Activated CD4-positive, alpha-beta memory T cell treated with anti-CD3 and anti-CD28 coated beads for 36 hours (primary cell): ENCODE data around the gene NEDD8. TPM values are rescaled to one million over a fixed set of nuclear protein-coding genes. Genes with fewer than 3 reads are reported as not detected.
"Not testable (repeated sequence)": the region's sequence is repeated elsewhere in the genome, so short reads cannot be mapped to it uniquely, and the experiment has no call there.

Experiments
- CTCF ChIA-PET: fragments of 350-600 bp; sonication (Branson Sonifier 250); formaldehyde crosslinking; loops from one replicate; lab custom pipeline; 2021; ENCODE audit warnings: antibody characterized with exemption, inconsistent platforms; lab: Charles Lee
- POLR2A ChIA-PET: fragments of 350-600 bp; sonication (Branson Sonifier 250); formaldehyde crosslinking; loops from one replicate; lab custom pipeline; 2021; ENCODE audit warnings: antibody characterized with exemption; lab: Charles Lee
- DNase-seq: peaks from one replicate; pipeline ENCODE4 v3.0.0-alpha.2; 2020
- H3K27ac Mint-ChIP-seq: one replicate; pipeline ENCODE4 v1.8.0; 2021; ENCODE audit warnings: mixed read lengths
- H3K27me3 Mint-ChIP-seq: one replicate; pipeline ENCODE4 v1.8.0; 2021; ENCODE audit warnings: mixed read lengths
- H3K36me3 Mint-ChIP-seq: one replicate; pipeline ENCODE4 v1.8.0; 2021; ENCODE audit warnings: mixed read lengths
- H3K4me1 Mint-ChIP-seq: one replicate; pipeline ENCODE4 v1.8.0; 2021; ENCODE audit warnings: low read depth, mixed read lengths
- H3K4me3 Mint-ChIP-seq: one replicate; pipeline ENCODE4 v1.8.0; 2021; ENCODE audit warnings: mild to moderate bottlenecking, mixed read lengths
- H3K9me3 Mint-ChIP-seq: one replicate; pipeline ENCODE4 v1.8.0; 2021; ENCODE audit warnings: mixed read lengths
- intact Hi-C: fragments of 100-400 bp; cut with micrococcal nuclease; formaldehyde crosslinking; loops from one replicate; pipeline ENCODE4 v1.15.1; 2023
- total RNA-seq, 2 experiments: library from RNA; stranded (reverse); gene quantifications; one replicate each; pipeline ENCODE4 v1.2.3, GENCODE V29; 2021

Gene NEDD8
- total RNA-seq, 2 experiments from 2014 or later, result 202 to 213 TPM

- ChIA-PET POLR2A (interaction anchor here (1.7 kb wide), 1 partner anchor 24 kb away, joined by 7 read pairs; the partner anchor contains the start of gene TM9SF1), CTCF (interaction anchor here (0.5 to 1.9 kb wide), 9 partner anchors 9 to 218 kb away, joined by 3 to 9 read pairs (median 4); partner anchors contain the start of genes CIDEB, RABGGTA and TINF2)
- H3K27ac Mint-ChIP-seq, result no peak overlapping the region
- no peak for DNase-seq
- intact Hi-C loops, result no loop called here
- H3K27me3 Mint-ChIP-seq, result no peaks in the 10 kb centered on the region
- H3K4me1 Mint-ChIP-seq, result peaks cover 17% of the 10 kb centered on the region
- no peaks in the 10 kb centered on the region for H3K9me3 Mint-ChIP-seq
- H3K4me3 Mint-ChIP-seq, result no peak overlapping the region
- H3K36me3 Mint-ChIP-seq, result peaks cover 7% of the 10 kb centered on the region
Measured at GRCh38 chr14:24219521-24219920, 12.6 kb downstream of the NEDD8 start.

DNA sequence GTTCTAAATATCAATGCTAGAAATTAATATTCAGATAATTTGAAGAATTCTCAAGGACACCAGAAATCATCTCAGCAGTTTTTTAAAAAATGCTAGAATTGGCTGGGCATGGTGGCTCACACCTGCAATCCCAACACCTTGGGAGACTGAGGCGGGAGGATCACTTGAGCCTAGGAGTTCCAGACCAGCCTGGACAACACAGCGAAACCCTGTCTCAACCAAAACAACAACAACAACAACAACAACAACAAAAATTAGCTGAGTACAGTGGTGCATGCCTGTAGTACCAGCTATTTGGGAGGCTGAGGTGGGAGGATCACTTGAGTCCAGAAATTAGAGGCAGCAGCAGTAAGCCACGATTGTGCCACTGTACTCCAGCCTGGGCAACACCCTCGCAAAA, 13.1 kb downstream of the NEDD8 start:
- Mint-ChIP-seq H3K27ac (no peak overlapping the region), H3K27me3 (no peaks in the 10 kb centered on the region), H3K4me1 (peaks cover 20% of the 10 kb centered on the region), H3K4me3 (no peak overlapping the region), H3K36me3 (peaks cover 5% of the 10 kb centered on the region), H3K9me3 (no peaks in the 10 kb centered on the region)
- intact Hi-C loops, result no loop called here
- ChIA-PET POLR2A (interaction anchor here (1.7 kb wide), 1 partner anchor 24 kb away, joined by 7 read pairs; the partner anchor contains the start of gene TM9SF1), CTCF (interaction anchor here (1.1 to 1.9 kb wide), 6 partner anchors 9 to 89 kb away, joined by 3 to 9 read pairs (median 6); partner anchors contain the start of genes CIDEB, RABGGTA and TINF2)
- no peak for DNase-seq

- CTCF ChIA-PET, result interaction anchor here (0.9 to 4.6 kb wide), 5 partner anchors 8 to 91 kb away, joined by 3 to 39 read pairs (median 21); partner anchors contain the start of genes CIDEB, DHRS1, NOP9 and TINF2
- not testable (repeated sequence) for DNase-seq, H3K27ac Mint-ChIP-seq, H3K4me3 Mint-ChIP-seq, H3K9me3 Mint-ChIP-seq, H3K27me3 Mint-ChIP-seq
- POLR2A ChIA-PET, result interaction anchor here (1.6 to 2.6 kb wide), 2 partner anchors 21 to 56 kb away, joined by 4 to 20 read pairs; partner anchors contain the start of genes IRF9 and TM9SF1
- intact Hi-C loops, result loop anchor here (1.0 kb wide), 1 partner anchor 80 kb away; no protein-coding TSS in a partner anchor
- Mint-ChIP-seq H3K4me1 (peaks cover 35% of the 10 kb centered on the region), H3K36me3 (peaks cover 13% of the 10 kb centered on the region)
Measured at GRCh38 chr14:24216876-24217275, 15.3 kb downstream of the NEDD8 start.

DNA sequence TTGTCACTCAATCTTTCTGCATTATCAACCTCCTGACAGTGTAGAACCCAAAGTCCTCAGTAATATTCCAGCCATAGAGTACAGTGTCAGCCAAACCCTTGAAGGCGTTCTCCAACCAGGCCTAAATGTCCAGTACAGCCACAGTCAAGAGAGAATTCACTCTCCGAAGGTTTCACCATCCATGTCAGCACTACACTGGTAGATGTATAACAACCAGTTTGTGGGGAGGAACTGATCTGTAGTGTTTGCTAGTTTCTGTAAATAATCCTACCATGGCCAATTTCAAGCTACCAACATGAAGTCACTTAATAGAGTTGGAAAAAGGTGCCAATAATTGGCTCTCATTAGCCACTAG, 15.8 kb downstream of the NEDD8 start:
- ChIA-PET CTCF (interaction anchor here (0.9 to 4.6 kb wide), 18 partner anchors 8 to 220 kb away, joined by 3 to 39 read pairs (median 6); partner anchors contain the start of genes CIDEB, DHRS1, IRF9 and LTB4R), POLR2A (interaction anchor here (0.6 to 2.6 kb wide), 12 partner anchors 8 to 94 kb away, joined by 3 to 20 read pairs (median 4); partner anchors contain the start of genes DHRS1, GMPR2, IRF9 and LTB4R2)
- Mint-ChIP-seq H3K4me1 (peaks cover 41% of the 10 kb centered on the region), H3K36me3 (peaks cover 18% of the 10 kb centered on the region), H3K27ac (peak overlapping the region; percentile 94), H3K9me3 (no peaks in the 10 kb centered on the region), H3K4me3 (peak overlapping the region; percentile 84), H3K27me3 (no peaks in the 10 kb centered on the region)
- intact Hi-C loops, result loop anchor here (1.0 kb wide), 1 partner anchor 81 kb away; no protein-coding TSS in a partner anchor
- no peak for DNase-seq

DNA sequence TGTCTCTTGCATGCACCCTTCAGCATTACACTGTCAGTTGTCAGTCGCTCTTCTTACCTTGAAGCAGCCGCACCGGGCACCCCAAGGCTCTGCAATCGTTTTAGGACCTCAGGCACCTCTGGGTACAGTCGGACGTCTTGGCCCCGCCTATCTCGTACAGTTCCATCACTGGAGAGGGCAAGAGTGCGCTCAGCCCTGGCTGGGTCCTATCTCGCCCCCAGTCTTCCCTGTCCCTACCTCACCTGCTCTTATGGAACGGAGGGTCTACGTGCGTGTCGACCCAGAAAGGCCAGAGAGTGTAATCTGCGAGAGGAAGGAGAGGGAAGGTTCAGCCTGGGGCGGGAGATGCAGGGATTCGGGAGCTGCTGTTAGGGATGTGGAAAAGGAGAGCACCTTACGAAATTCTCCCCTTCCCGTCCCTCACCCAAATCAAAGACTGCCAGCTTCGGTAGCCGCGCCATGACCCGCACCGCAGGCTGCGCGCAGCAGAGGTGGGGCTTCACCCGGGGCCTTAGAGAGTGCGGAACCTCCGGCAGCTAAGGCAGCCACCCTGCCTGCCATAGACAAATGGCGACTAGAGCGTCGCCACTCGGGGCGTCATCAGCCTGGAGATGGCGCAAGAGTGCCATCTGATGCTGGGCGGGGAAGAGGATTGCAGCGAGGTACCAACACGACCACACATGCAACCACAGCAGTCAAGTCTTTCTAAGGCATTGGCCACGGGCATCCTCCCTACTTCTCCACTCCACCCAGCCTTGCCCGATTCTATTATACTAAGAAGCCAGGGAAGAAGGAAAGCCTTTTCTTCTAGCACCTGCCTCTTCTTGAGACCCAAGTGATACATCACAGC, 16.4 kb downstream of the NEDD8 start, which contains the start of gene MDP1:
MDP1 (minus strand) TSS at position 572 of the 850 bp plus-strand sequence; CDS start at position 461, 111 bp downstream.
- ChIA-PET CTCF (interaction anchor here (0.7 to 4.6 kb wide), 27 partner anchors 8 to 220 kb away, joined by 3 to 39 read pairs (median 4); partner anchors contain the start of genes CIDEB, DCAF11, DHRS1 and IRF9), POLR2A (interaction anchor here (0.6 to 2.6 kb wide), 16 partner anchors 8 to 110 kb away, joined by 3 to 20 read pairs (median 4); partner anchors contain the start of genes CIDEB, DHRS1, GMPR2 and IPO4)
- peak; percentile 92 for DNase-seq
- H3K4me1 Mint-ChIP-seq, result peaks cover 41% of the 10 kb centered on the region
- H3K27ac Mint-ChIP-seq, result peak within 1 kb of the TSS; percentile 94
- H3K9me3 Mint-ChIP-seq, result no peaks in the 10 kb centered on the region
- peak within 1 kb of the TSS; percentile 84 for H3K4me3 Mint-ChIP-seq
- peaks cover 21% of the 10 kb centered on the region for H3K36me3 Mint-ChIP-seq
- no peaks in the 10 kb centered on the region for H3K27me3 Mint-ChIP-seq
- intact Hi-C loops, result loop anchor here (1.0 kb wide), 1 partner anchor 82 kb away; no protein-coding TSS in a partner anchor

DNA sequence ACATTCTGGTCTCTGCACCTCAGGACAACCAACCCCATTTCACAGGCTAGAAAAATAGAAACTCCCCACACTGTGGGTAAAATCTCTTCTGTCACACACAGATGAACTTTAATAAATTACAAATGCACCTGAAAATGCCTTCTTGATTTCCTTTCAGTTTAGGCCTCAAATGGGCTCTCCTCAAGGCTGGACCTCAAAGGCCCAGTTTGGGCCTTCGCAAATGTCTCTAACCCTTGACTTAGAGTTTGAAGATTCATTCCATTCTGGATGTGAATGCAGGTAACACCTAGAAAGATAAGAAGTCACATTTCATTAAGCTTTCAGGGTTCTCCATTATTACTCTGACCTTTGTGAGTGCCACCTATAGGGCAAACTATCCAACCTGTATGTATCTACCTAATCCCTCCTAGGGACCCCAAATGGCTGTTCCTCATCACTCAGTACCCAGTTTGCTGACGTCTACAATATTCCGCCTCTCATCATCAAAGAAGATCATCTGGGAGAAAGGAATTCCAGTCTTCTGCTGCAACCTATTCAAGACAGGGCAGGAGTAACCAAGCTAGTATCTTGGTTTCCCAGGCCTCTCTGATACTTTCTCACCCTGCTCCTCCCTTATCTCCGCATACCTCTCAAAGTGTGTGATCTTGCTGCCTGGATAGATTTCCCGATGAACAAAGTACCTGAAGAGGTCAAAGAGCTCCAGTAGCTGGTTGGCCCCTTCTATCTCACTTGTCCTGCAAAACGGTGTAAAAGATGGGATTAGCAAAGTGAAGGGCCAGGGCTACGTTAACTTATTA, 18.1 kb downstream of the NEDD8 start:
- peak overlapping the region; percentile 84 for H3K4me3 Mint-ChIP-seq
- peaks cover 36% of the 10 kb centered on the region for H3K36me3 Mint-ChIP-seq
- no peaks in the 10 kb centered on the region for H3K9me3 Mint-ChIP-seq
- peak overlapping the region; percentile 95 for H3K27ac Mint-ChIP-seq
- no peaks in the 10 kb centered on the region for H3K27me3 Mint-ChIP-seq
- CTCF ChIA-PET, result interaction anchor here (0.6 to 4.6 kb wide), 15 partner anchors 18 to 222 kb away, joined by 3 to 39 read pairs (median 3); partner anchors contain the start of genes CIDEB, IPO4, IRF9 and KHNYN
- POLR2A ChIA-PET, result interaction anchor here (0.6 to 2.6 kb wide), 26 partner anchors 10 to 910 kb away, joined by 3 to 20 read pairs (median 4); partner anchors contain the start of genes CBLN3, DCAF11, EMC9 and GMPR2
- peaks cover 47% of the 10 kb centered on the region for H3K4me1 Mint-ChIP-seq
- intact Hi-C loops, result loop anchor here (1.0 kb wide), 12 partner anchors 18 to 228 kb away; partner anchors contain the start of genes DCAF11, DHRS1, EMC9 and GMPR2
- no peak for DNase-seq

- CTCF ChIA-PET, result interaction anchor here (0.6 to 4.6 kb wide), 14 partner anchors 17 to 223 kb away, joined by 3 to 39 read pairs (median 4); partner anchors contain the start of genes CIDEB, IPO4, IRF9 and KHNYN
- Mint-ChIP-seq H3K36me3 (peaks cover 39% of the 10 kb centered on the region), H3K4me1 (peaks cover 48% of the 10 kb centered on the region)
Measured at GRCh38 chr14:24212924-24213865, 19.0 kb downstream of the NEDD8 start, which contains the start of gene CHMP4A. Gene CHMP4A, minus strand, starts transcription at chr14:24213488. Its CDS starts 49 bp downstream, at chr14:24213439.

DNA sequence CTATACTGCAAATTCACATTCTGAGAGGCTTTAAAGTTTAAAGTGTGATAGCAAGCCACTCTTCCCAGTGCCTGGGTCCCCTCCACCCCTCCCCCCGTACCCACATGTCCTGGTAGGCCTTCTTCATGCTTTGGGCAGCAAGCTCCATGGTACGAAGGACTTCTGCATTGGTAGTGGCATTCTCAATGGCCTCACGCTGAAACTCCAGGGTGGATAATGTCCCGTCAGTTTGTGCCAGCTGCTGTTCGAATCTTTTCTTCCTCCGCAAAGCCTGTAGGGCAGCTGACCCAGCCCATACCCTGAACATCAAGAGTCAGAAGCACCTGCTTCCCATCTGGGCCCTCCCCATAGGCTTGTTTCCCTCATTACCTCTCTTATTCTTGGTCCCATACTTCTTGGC, 20.9 kb downstream of the NEDD8 start:
- intact Hi-C loops, result no loop called here
- DNase-seq, result no peak
- Mint-ChIP-seq H3K4me1 (peaks cover 54% of the 10 kb centered on the region), H3K27me3 (no peaks in the 10 kb centered on the region), H3K4me3 (peak overlapping the region; percentile 84), H3K36me3 (peaks cover 50% of the 10 kb centered on the region), H3K27ac (peak overlapping the region; percentile 95), H3K9me3 (no peaks in the 10 kb centered on the region)
- POLR2A ChIA-PET, result interaction anchor here (1.4 kb wide), 1 partner anchor 27 kb away, joined by 3 read pairs; no protein-coding TSS in a partner anchor
- CTCF ChIA-PET, result interaction anchor here (0.7 to 1.2 kb wide), 4 partner anchors 16 to 122 kb away, joined by 3 read pairs; partner anchors contain the start of genes IPO4, IRF9 and TM9SF1

More at GRCh38 chr14:24212924-24213865, 19.0 kb downstream of the NEDD8 start, which contains the start of gene CHMP4A:
- POLR2A ChIA-PET, result interaction anchor here (0.6 to 2.5 kb wide), 23 partner anchors 10 to 217 kb away, joined by 3 to 14 read pairs (median 4); partner anchors contain the start of genes CBLN3, DCAF11, EMC9 and GMPR2
- intact Hi-C loops, result loop anchor here (1.0 kb wide), 12 partner anchors 18 to 229 kb away; partner anchors contain the start of genes DCAF11, DHRS1, EMC9 and GMPR2
- Mint-ChIP-seq H3K27ac (peak within 1 kb of the TSS; percentile 95), H3K9me3 (no peaks in the 10 kb centered on the region), H3K4me3 (peak within 1 kb of the TSS; percentile 84), H3K27me3 (no peaks in the 10 kb centered on the region)
- DNase-seq, result peak; percentile 99

- DNase-seq, result no peak
- H3K9me3 Mint-ChIP-seq, result peaks cover 6% of the 10 kb centered on the region
- intact Hi-C loops, result no loop called here
- ChIA-PET POLR2A (interaction anchor here (3.7 kb wide), 1 partner anchor 12 kb away, joined by 14 read pairs; the partner anchor contains the start of gene TM9SF1), CTCF (interaction anchor here (1.1 to 2.2 kb wide), 2 partner anchors 8 to 100 kb away, joined by 3 to 8 read pairs; partner anchors contain the start of genes CIDEB and MDP1)
- no peak overlapping the region for H3K27ac Mint-ChIP-seq
- no peaks in the 10 kb centered on the region for H3K27me3 Mint-ChIP-seq
- peaks cover 35% of the 10 kb centered on the region for H3K4me1 Mint-ChIP-seq
- H3K4me3 Mint-ChIP-seq, result no peak overlapping the region
- peaks cover 67% of the 10 kb centered on the region for H3K36me3 Mint-ChIP-seq
Measured at GRCh38 chr14:24207625-24208024, 24.5 kb downstream of the NEDD8 start.
